Activated B cell treated with CpG ODN at 0.5 μM for 24 hours (primary cell): Measurements from ENCODE around the gene FREY1. TPM values are rescaled to one million over a fixed set of nuclear protein-coding genes. Genes with fewer than 3 reads are reported as not detected.

Experiments used
- ATAC-seq: fragments of 200-7000 bp; cut with Tn5 transposase; one replicate; pipeline ENCODE4 v1.10.0; 2021; ENCODE audit warnings: low read depth, mild to moderate bottlenecking, moderate library complexity
- CTCF ChIA-PET: fragments of 350-600 bp; sonication (Branson Sonifier 250); formaldehyde crosslinking; loops from one replicate; lab custom pipeline; 2021; ENCODE audit warnings: antibody characterized with exemption; lab: Charles Lee
- POLR2A ChIA-PET: fragments of 350-600 bp; sonication (Branson Sonifier 250); formaldehyde crosslinking; loops from one replicate; lab custom pipeline; 2021; ENCODE audit warnings: antibody characterized with exemption; lab: Charles Lee
- DNase-seq: peaks from one replicate; pipeline ENCODE4 v3.0.0; 2022
- H3K27ac Mint-ChIP-seq: one replicate; pipeline ENCODE4 v1.8.0; 2020; ENCODE audit warnings: mixed read lengths
- H3K27me3 Mint-ChIP-seq: one replicate; pipeline ENCODE4 v1.8.0; 2021; ENCODE audit warnings: mixed read lengths
- H3K36me3 Mint-ChIP-seq: one replicate; pipeline ENCODE4 v1.8.0; 2021; ENCODE audit warnings: low read depth, mixed read lengths
- H3K4me1 Mint-ChIP-seq: one replicate; pipeline ENCODE4 v1.8.0; 2021; ENCODE audit warnings: mixed read lengths
- H3K4me3 Mint-ChIP-seq: one replicate; pipeline ENCODE4 v1.8.0; 2020; ENCODE audit warnings: mild to moderate bottlenecking, mixed read lengths
- H3K9me3 Mint-ChIP-seq: one replicate; pipeline ENCODE4 v1.8.0; 2020; ENCODE audit warnings: mixed read lengths
- CTCF ChIP-seq: fragments of 200-600 bp; IDR thresholded peaks from one replicate; pipeline ENCODE4 v1.8.0; 2022; ENCODE audit warnings: antibody characterized with exemption, mild to moderate bottlenecking
- intact Hi-C: fragments of 100-400 bp; cut with micrococcal nuclease; formaldehyde crosslinking; loops from one replicate; pipeline ENCODE4 v1.15.1; 2024
- total RNA-seq: library from RNA; stranded (reverse); gene quantifications from 2 replicates; pipeline ENCODE4 v1.2.3, GENCODE V29; 2022

The FREY1 gene
- total RNA-seq, 1 donor from 2014 or later: 4.6 TPM

GRCh38 chr11:45896422-45896984 lies 10.6 kb downstream of the FREY1 start:
- Mint-ChIP-seq H3K4me1 (peaks cover 8% of the 10 kb centered on the region), H3K27ac (no peak overlapping the region), H3K9me3 (no peaks in the 10 kb centered on the region), H3K4me3 (no peak overlapping the region), H3K36me3 (no peaks in the 10 kb centered on the region), H3K27me3 (peaks cover 36% of the 10 kb centered on the region)
- ATAC-seq (no peak), DNase-seq (no peak)
- POLR2A ChIA-PET: interaction anchor here (0.8 to 1.0 kb wide), 2 partner anchors 13 to 21 kb away, joined by 3 to 4 read pairs; partner anchors contain the start of gene PEX16
- CTCF ChIA-PET: interaction anchor here (0.6 to 1.6 kb wide), 2 partner anchors 56 to 69 kb away, joined by 3 to 4 read pairs; no protein-coding TSS in a partner anchor
- intact Hi-C loops: no loop called here
- no peak for TF ChIP-seq CTCF

DNA sequence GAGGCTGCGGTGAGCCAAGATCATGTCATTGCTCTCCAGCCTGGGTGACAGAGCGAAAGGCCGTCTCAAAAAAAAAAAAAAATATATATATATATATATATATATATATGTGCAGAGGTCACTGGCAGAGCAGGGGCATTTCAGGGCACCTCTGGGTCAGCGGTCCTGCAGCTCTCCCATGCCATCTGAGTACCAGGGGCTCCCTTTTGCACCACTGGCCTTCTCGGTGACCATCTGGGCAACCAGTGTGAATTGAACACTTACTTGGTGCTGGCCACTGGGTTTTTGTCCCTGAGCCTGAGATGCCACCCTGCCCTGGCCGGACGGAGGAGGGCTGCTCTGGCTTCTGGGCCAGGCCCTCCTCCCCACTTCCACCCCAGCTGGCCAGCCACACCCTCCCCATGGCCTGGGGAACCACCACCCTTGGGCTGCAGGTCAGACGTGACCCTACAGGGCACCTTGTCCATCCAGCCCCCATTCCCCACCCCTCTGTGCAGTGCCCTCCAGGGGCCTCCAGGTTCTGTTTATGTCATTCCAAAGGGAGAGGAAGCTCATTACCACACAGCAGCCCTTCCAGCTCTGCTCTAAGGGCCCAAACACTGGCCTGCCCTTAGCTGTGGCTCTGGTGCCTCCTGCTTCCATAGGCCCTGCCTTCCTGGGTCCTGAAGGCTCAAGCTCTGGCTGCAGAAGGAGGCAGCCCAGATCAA lies 11.4 kb downstream of the FREY1 start:
- Mint-ChIP-seq H3K4me1 (peaks cover 8% of the 10 kb centered on the region), H3K4me3 (no peak overlapping the region), H3K27me3 (peaks cover 37% of the 10 kb centered on the region), H3K27ac (no peak overlapping the region), H3K9me3 (no peaks in the 10 kb centered on the region), H3K36me3 (no peaks in the 10 kb centered on the region)
- TF ChIP-seq CTCF: no peak
- intact Hi-C loops: no loop called here
- ATAC-seq (no peak), DNase-seq (no peak)
- ChIA-PET CTCF (interaction anchor here (1.6 kb wide), 1 partner anchor 70 kb away, joined by 4 read pairs; no protein-coding TSS in a partner anchor), POLR2A (no interaction called here)

DNA sequence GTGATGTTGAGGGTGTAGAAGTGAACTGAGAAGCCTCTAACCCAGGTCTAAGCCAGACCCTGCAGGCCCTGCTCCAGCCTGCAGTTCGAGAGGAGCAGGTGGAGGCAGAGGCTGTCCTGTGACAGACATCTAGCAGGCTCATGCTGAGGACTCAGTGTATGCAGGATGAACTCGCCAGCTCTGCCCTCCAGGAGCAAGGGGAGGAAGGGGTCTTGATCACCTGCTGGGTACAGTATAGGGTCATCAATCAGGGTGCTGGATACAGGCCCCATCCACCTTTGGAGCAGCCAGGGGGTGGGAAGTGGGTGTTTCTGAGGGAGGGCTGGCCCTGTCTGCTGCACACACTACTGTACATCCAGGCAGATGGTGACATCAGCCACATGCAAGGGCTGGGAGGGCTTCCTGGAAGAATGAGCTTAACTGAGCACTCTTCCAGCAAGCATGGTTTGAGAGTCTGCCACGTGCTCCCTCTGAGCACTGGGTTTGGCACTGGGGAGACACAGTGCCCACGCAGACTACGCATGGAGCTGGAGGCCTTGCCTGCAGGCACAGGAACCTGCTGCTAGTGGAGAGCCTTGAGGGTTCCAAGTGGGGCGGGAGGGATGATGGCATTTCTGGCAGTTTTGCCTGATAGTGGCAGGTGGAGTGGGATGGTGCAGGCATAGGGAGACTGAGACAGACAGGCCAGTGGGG lies 12.4 kb downstream of the FREY1 start:
- POLR2A ChIA-PET: no interaction called here
- TF ChIP-seq CTCF: no peak

DNA sequence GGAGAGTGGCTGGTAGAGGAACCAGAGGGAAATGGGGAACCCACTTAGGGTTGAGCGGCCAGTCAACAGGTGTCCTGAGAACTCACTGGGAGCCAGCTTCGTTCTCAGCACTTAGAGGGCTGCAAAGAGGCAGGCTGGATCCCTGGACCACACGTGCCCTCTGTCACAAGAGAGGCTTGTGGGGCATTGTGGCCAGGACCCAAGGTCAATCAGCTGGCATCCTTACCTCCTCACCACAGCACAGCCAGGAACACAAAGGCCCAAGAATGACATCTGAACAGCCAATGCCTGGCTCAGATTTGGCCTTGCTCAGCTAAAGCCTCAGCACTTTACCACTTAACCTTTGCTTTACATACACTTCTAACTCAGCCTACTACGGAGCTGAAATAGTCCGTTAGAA lies 14.2 kb downstream of the FREY1 start:
- peaks cover 30% of the 10 kb centered on the region for H3K27me3 Mint-ChIP-seq
- no peaks in the 10 kb centered on the region for H3K36me3 Mint-ChIP-seq
- TF ChIP-seq CTCF: no peak
- H3K27ac Mint-ChIP-seq: no peak overlapping the region
- no peaks in the 10 kb centered on the region for H3K4me1 Mint-ChIP-seq
- DNase-seq (no peak), ATAC-seq (no peak)
- CTCF ChIA-PET: no interaction called here
- no peaks in the 10 kb centered on the region for H3K9me3 Mint-ChIP-seq
- POLR2A ChIA-PET: interaction anchor here (1.0 kb wide), 1 partner anchor 25 kb away, joined by 3 read pairs; no protein-coding TSS in a partner anchor
- intact Hi-C loops: no loop called here
- no peak overlapping the region for H3K4me3 Mint-ChIP-seq

More for the DNA sequence above, 12.4 kb downstream of the FREY1 start:
- intact Hi-C loops: no loop called here
- Mint-ChIP-seq H3K4me3 (no peak overlapping the region), H3K27ac (no peak overlapping the region), H3K27me3 (peaks cover 35% of the 10 kb centered on the region), H3K4me1 (peaks cover 8% of the 10 kb centered on the region), H3K9me3 (no peaks in the 10 kb centered on the region), H3K36me3 (no peaks in the 10 kb centered on the region)
- no peak for DNase-seq
- CTCF ChIA-PET: no interaction called here
- ATAC-seq: no peak
